Omental fat pad (tissue), 4 donors: ENCODE results near the gene SCAF11. TPM values are rescaled to one million over a fixed set of nuclear protein-coding genes. Genes with fewer than 3 reads are reported as not detected.

Experiments used
- ATAC-seq: fragments of 150-250 bp; one replicate; pipeline ENCODE4 v1.9.1; 2016; ENCODE audit warnings: mild to moderate bottlenecking, moderate library complexity; ENCODE audit not compliant: low FRiP score
- DNase-seq: peaks from one replicate; pipeline ENCODE4 v3.0.0-alpha.2; 2019; ENCODE audit warnings: low spot score
- total RNA-seq, 4 donors: library from RNA; depleted of rRNA; stranded (reverse); fragments of >200 nt; gene quantifications; one replicate each; pipeline ENCODE4 v1.1.0, GENCODE V29; 2016
- TF ChIP-seq, protein P1 (sequence below), 3 donors: fragments of 450-650 bp; IDR thresholded peaks; one replicate each; pipeline ENCODE4 v1.5.1; 2016 to 2017; ENCODE audit warnings: antibody characterized with exemption in 3 of 3, mild to moderate bottlenecking in 3 of 3, moderate library complexity in 2 of 3

SCAF11 gene
- total RNA-seq, 4 donors from 2014 or later: 110 to 205 (median 156) TPM

DNA sequence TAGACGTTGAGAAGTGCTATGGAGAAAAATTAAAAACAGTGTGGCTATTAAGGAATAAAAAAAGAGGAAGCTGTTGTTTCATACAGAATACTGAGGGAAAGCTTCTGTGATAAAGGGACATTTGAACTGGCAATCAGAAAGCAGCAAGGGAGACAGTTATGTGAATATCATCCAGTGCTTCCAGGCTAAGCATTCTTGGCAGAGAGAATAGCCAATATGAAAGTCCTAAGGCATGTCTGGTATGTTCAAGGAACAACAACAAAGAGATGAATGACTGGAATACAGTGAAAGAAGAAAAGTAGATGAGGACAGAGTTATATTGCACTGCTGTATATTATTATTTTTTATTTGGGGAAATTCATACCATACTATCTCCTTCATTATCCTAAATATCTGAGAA lies 23.9 kb downstream of the SCAF11 start:
- no peak for DNase-seq
- TF ChIP-seq, protein P1, sequence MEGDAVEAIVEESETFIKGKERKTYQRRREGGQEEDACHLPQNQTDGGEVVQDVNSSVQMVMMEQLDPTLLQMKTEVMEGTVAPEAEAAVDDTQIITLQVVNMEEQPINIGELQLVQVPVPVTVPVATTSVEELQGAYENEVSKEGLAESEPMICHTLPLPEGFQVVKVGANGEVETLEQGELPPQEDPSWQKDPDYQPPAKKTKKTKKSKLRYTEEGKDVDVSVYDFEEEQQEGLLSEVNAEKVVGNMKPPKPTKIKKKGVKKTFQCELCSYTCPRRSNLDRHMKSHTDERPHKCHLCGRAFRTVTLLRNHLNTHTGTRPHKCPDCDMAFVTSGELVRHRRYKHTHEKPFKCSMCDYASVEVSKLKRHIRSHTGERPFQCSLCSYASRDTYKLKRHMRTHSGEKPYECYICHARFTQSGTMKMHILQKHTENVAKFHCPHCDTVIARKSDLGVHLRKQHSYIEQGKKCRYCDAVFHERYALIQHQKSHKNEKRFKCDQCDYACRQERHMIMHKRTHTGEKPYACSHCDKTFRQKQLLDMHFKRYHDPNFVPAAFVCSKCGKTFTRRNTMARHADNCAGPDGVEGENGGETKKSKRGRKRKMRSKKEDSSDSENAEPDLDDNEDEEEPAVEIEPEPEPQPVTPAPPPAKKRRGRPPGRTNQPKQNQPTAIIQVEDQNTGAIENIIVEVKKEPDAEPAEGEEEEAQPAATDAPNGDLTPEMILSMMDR (IDR thresholded peaks at IDR 0.05): no peak
- ATAC-seq: peak; percentile 66

DNA sequence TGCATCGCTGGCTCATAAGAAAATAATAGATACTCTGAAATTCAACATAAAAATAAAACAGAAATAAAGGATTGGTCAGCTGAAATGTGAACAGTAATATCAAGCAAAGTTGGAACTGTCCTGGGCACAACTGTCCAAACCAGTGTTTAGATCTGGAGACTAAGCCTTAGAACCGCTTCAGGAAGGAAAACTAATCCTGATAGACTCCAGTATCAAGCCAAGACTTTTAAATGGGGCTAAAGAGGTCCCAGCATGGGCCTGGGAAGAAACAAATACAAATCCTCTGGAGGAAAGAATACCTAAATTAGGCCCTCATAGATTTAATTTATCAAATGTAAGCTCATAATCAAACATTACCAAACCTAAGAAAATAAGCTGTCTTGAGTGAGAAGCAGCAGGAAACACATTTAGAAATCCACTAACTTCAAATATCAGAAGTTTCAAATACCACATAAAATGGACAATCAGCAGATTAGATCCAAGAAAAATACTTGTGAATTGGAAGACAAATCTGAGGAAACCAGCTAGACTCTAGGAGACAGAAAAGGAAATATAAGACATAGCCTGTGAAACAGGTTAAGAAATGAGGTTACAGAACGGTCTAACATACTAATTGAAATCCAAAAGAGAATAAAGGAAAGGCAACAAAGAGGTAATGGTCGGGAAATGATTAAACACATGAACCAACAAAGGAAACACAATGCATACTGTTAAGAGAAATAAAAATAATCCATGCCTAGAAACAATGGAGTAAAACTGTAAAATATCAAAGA lies 27.6 kb downstream of the SCAF11 start:
- DNase-seq (no peak), ATAC-seq (no peak)
- TF ChIP-seq, protein P1 (IDR thresholded peaks at IDR 0.05): no peak

DNA sequence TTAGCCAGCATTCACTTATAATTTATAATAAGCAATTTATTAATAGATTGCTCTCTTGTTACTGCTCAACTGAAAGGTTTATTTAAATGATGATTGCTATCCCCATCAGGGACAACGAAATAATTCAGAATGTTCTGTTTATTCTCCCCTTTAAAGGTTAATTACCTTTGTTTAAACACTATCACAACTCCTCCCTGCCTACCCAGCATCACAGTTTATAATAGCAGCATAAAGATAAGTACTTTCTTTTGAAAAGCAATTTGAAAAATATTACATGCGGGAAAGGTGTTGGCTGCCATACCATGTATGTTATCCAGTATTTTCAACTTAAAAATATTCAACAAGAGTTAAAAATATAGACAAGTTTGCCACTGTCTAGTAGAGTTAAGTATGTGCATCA lies 30.6 kb downstream of the SCAF11 start:
- TF ChIP-seq, protein P1 (IDR thresholded peaks at IDR 0.05): no peak
- DNase-seq (no peak), ATAC-seq (no peak)

DNA sequence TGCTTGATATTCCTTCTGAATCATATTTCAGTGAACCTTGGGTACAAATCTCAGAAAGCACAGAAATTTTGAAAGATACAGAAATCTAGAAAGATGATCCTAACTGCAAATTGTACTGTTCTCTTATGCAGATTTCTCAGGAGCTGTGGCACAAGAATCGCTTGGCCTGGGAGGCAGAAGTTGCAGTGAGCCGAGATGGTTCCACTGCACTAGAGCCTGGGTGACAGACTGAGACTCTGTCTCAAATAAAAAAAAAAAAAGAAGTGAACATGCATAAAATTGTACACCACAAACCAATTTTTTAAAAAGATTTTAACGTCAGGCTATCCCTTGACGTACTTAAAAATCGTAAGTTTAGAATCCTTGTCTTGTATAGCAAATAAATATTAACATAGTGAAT lies 31.3 kb downstream of the SCAF11 start:
- ATAC-seq (no peak), DNase-seq (no peak)
- TF ChIP-seq, protein P1 (IDR thresholded peaks at IDR 0.05): no peak

DNA sequence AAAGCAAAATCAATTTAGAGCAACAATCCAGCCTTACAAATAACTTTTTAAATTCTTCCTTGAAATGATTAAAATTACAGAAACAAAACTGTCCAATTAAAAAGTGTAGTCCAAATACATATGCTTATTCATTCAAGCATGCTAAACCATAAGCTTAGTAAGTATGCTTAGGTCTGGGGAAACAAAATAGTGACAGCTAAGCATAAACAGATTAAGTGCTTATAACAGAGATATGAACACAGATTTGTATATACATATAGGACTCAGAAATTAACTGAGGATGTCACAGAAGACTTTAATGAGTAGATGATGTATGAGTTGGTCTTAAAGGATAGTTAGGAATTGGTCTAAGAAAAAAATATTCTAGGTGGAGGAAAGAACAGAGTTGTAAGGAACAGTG lies 41.8 kb downstream of the SCAF11 start:
- TF ChIP-seq, protein P1 (IDR thresholded peaks at IDR 0.05): no peak
- ATAC-seq (no peak), DNase-seq (no peak)

DNA sequence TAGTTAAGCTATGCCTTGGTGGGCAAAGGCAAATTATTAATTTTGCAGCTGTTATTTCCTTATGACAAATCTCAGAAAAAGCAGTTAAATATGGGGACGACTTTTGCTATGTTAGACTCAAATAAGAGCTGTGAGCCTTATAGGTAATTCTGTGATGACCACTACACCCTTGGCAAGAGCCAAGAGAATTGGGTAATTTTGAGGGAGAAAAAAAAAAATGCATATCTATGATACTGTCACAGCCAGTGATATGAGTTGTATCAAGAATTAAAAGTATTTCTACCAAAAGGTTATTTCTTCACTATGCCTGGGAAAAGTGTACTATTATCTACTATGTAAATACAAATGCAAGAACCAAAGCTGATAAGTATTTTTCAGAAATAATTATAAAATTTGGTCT lies 43.9 kb downstream of the SCAF11 start:
- peak; percentile 62 for ATAC-seq
- TF ChIP-seq, protein P1 (IDR thresholded peaks at IDR 0.05): no peak
- no peak for DNase-seq

DNA sequence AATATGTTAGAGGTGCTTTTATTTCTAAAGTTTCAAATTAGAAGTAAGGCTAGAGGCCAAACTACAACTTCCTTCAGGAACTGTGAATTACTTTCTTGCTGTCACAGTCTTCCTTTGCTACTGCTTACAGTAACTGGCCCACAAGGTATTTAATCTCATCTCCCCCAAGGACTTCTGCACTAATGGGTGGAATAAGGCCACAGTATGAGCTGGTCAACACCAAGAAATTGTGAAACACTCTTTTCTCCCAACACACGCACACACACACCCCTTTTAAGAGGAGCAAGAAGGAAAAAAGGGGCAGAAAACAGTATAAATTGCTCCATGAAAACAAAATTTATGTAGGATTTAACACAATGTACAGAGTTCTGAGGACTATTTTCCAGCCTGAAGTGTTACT lies 45.6 kb downstream of the SCAF11 start:
- TF ChIP-seq, protein P1 (IDR thresholded peaks at IDR 0.05): no peak
- ATAC-seq (no peak), DNase-seq (no peak)
